Activated CD4-positive, alpha-beta T cell treated with anti-CD3 and anti-CD28 coated beads, Interleukin-2, amount 50 U/mL, for 24 hours (primary cell): ENCODE measurements around the gene IPPK.
"Not testable (repeated sequence)": the region's sequence is repeated elsewhere in the genome, so short reads cannot be mapped to it uniquely, and the experiment has no call there.

Experiments
- DNase-seq, 2 donors: peaks; one replicate each; pipeline ENCODE4 v3.0.0-alpha.2; 2020; ENCODE audit warnings: low read depth in 1 of 2, low spot score in 1 of 2

The IPPK gene

GRCh38 chr9:92638621-92639101, 31.3 kb downstream of the IPPK start:
- no peak for DNase-seq

- DNase-seq: no peak
These were observed 31.9 kb downstream of the IPPK start for GRCh38 chr9:92637886-92638620.

- no peak for DNase-seq
These were observed 32.6 kb downstream of the IPPK start for GRCh38 chr9:92637326-92637725.

GRCh38 chr9:92636627-92637026, 33.3 kb downstream of the IPPK start:
- no peak for DNase-seq

GRCh38 chr9:92635760-92636159, 34.2 kb downstream of the IPPK start:
- no peak for DNase-seq

- DNase-seq: peak; percentile 40 to 41
These were observed 35.0 kb downstream of the IPPK start for GRCh38 chr9:92634712-92635605.

GRCh38 chr9:92633614-92634278, 36.2 kb downstream of the IPPK start:
- DNase-seq: no peak

GRCh38 chr9:92632641-92633040, 37.3 kb downstream of the IPPK start:
- DNase-seq: no peak

- no peak for DNase-seq
These were observed 38.2 kb downstream of the IPPK start for GRCh38 chr9:92631452-92632343.

GRCh38 chr9:92627651-92628050, 42.3 kb downstream of the IPPK start:
- no peak for DNase-seq

- DNase-seq: no peak
These were observed 43.4 kb downstream of the IPPK start for GRCh38 chr9:92626484-92626883.

- DNase-seq: not testable (repeated sequence)
These were observed 46.0 kb downstream of the IPPK start for GRCh38 chr9:92623936-92624335.

- DNase-seq: no peak
These were observed 49.1 kb downstream of the IPPK start for GRCh38 chr9:92620845-92621244.

- no peak for DNase-seq
These were observed 50.2 kb downstream of the IPPK start for GRCh38 chr9:92619601-92620300.

- DNase-seq: no peak
These were observed 51.2 kb downstream of the IPPK start for GRCh38 chr9:92618633-92619225.

GRCh38 chr9:92617951-92618510, 51.9 kb downstream of the IPPK start:
- DNase-seq: no peak

- DNase-seq: no peak
These were observed 52.6 kb downstream of the IPPK start for GRCh38 chr9:92617195-92617813.

- no peak for DNase-seq
These were observed 53.2 kb downstream of the IPPK start for GRCh38 chr9:92616655-92617111.

- no peak for DNase-seq
These were observed 53.7 kb downstream of the IPPK start for GRCh38 chr9:92616199-92616641.
